GM12878 (cell line): ENCODE results near the gene POU2F1. TPM values are rescaled to one million over a fixed set of nuclear protein-coding genes. Genes with fewer than 3 reads are reported as not detected.

Experiments used
- ATAC-seq: fragments of 200-7000 bp; cut with Tn5 transposase; 3 replicates; pipeline ENCODE4 v1.9.1; 2020; ENCODE audit warnings: mild to moderate bottlenecking, moderate library complexity
- BruUV-seq: library from RNA; stranded (reverse); fragments of 400-500 nt; replicated peaks from 2 replicates; lab custom pipeline; 2021; lab: Mats Ljungman, UMichigan
- CTCF ChIA-PET: fragments of 300-600 bp; sonication (Branson Sonifier 250); formaldehyde crosslinking; extraction: SDS; loops from one replicate; lab custom pipeline; 2021; ENCODE audit warnings: inconsistent platforms; lab: Yijun Ruan, JAX
- POLR2A ChIA-PET: fragments of 350-600 bp; formaldehyde crosslinking; extraction: SDS; loops from one replicate; lab custom pipeline; 2021; ENCODE audit warnings: inconsistent platforms; lab: Charles Lee
- RAD21 ChIA-PET: fragments of 300-600 bp; sonication (Branson Sonifier 250); formaldehyde crosslinking; loops from one replicate; lab custom pipeline; 2023; ENCODE audit warnings: antibody characterized with exemption; ENCODE audit not compliant: unreplicated experiment; lab: Charles Lee
- SMC1A ChIA-PET: fragments of 300-600 bp; sonication (Branson Sonifier 250); formaldehyde crosslinking; loops from one replicate; lab custom pipeline; 2023; ENCODE audit not compliant: unreplicated experiment, uncharacterized antibody; lab: Charles Lee
- DNase-seq: peaks from one replicate; pipeline ENCODE4 v3.0.0-alpha.2; 2011; ENCODE audit warnings: low read depth, low spot score
- FAIRE-seq: peaks from 3 replicates; lab custom pipeline; 2011; peaks lifted over from hg19 to GRCh38; lab: Jason Lieb, UNC
- H2AFZ ChIP-seq: 2 replicates; pipeline ENCODE4 v1.6.0; 2011; ENCODE audit warnings: low read depth, low read length, control low read depth; ENCODE audit not compliant: control insufficient read depth
- H3K27ac ChIP-seq: 2 replicates; pipeline ENCODE4 v1.5.1; 2011; ENCODE audit warnings: control low read depth; ENCODE audit not compliant: control insufficient read depth, insufficient read depth
- H3K27me3 ChIP-seq, 2 experiments: replicated peaks in 1 of 2; 2 replicates each; pipeline versions ENCODE4 v1.6.0 to v1.6.1; 2011; ENCODE audit warnings: low read length in 1 of 2; ENCODE audit not compliant: control insufficient read depth in 2 of 2, insufficient read depth in 2 of 2
- H3K36me3 ChIP-seq, 2 experiments: 2 replicates each; pipeline ENCODE4 v1.5.1; 2011; ENCODE audit warnings: low read length in 1 of 2; ENCODE audit not compliant: control insufficient read depth in 2 of 2, insufficient read depth in 2 of 2
- H3K4me1 ChIP-seq: 2 replicates; pipeline ENCODE4 v1.6.1; 2011; ENCODE audit warnings: mild to moderate bottlenecking, low read length, moderate library complexity, mixed read lengths; ENCODE audit not compliant: control insufficient read depth, insufficient read depth
- H3K4me2 ChIP-seq: 2 replicates; pipeline ENCODE4 v1.6.0; 2011; ENCODE audit warnings: control low read depth; ENCODE audit not compliant: control insufficient read depth, insufficient read depth
- H3K4me3 ChIP-seq: fragments of 200-600 bp; sonication (generic); 2 replicates; pipeline ENCODE4 v1.5.1; 2016
- H3K79me2 ChIP-seq: 2 replicates; pipeline ENCODE4 v1.6.0; 2011; ENCODE audit warnings: low read length; ENCODE audit not compliant: control insufficient read depth, insufficient read depth
- H3K9ac ChIP-seq: 2 replicates; pipeline ENCODE4 v1.8.0; 2011; ENCODE audit warnings: low read length, control low read depth, mixed read lengths; ENCODE audit not compliant: control insufficient read depth, insufficient read depth
- H3K9me3 ChIP-seq: replicated peaks from 3 replicates; pipeline ENCODE4 v1.5.1; 2011; ENCODE audit warnings: mild to moderate bottlenecking, low read length; ENCODE audit not compliant: control insufficient read depth, insufficient read depth
- H4K20me1 ChIP-seq: 2 replicates; pipeline ENCODE4 v1.6.0; 2011; ENCODE audit not compliant: control insufficient read depth, insufficient read depth
- ATF3 ChIP-seq: IDR thresholded peaks from 2 replicates; pipeline ENCODE4 v1.6.1; 2011; ENCODE audit warnings: low read depth, mild to moderate bottlenecking, low read length, moderate library complexity, borderline replicate concordance; ENCODE audit errors: extremely low read depth
- BCL11A ChIP-seq: IDR thresholded peaks from 2 replicates; pipeline ENCODE4 v1.6.1; 2011; ENCODE audit warnings: low read depth, low read length
- CBX5 ChIP-seq: sonication (generic); IDR thresholded peaks from 2 replicates; pipeline ENCODE4 v1.6.1; 2016; ENCODE audit warnings: low read depth, moderate library complexity, mild to moderate bottlenecking, inconsistent platforms
- CEBPZ ChIP-seq: fragments of 150-350 bp; IDR thresholded peaks from 2 replicates; pipeline ENCODE4 v1.6.1; 2016; ENCODE audit warnings: low read depth, low read length
- E4F1 ChIP-seq: fragments of 450-650 bp; IDR thresholded peaks from 2 replicates; pipeline ENCODE4 v1.6.1; 2018; ENCODE audit warnings: borderline replicate concordance, mild to moderate bottlenecking; ENCODE audit not compliant: partially characterized antibody
- GABPA ChIP-seq: IDR thresholded peaks from 2 replicates; pipeline ENCODE4 v1.6.1; 2014; ENCODE audit warnings: antibody characterized with exemption, low read depth, mild to moderate bottlenecking, inconsistent platforms
- KDM1A ChIP-seq: fragments of 200-600 bp; sonication (generic); IDR thresholded peaks from 2 replicates; pipeline ENCODE4 v1.6.1; 2016; ENCODE audit warnings: borderline replicate concordance
- MLLT1 ChIP-seq: fragments of 450-650 bp; IDR thresholded peaks from 2 replicates; pipeline ENCODE4 v1.6.1; 2016; ENCODE audit warnings: mild to moderate bottlenecking
- RELB ChIP-seq: fragments of 450-650 bp; IDR thresholded peaks from 2 replicates; pipeline ENCODE4 v1.6.1; 2017; ENCODE audit warnings: low read depth, mild to moderate bottlenecking, moderate library complexity
- RUNX3 ChIP-seq: IDR thresholded peaks from 2 replicates; pipeline ENCODE4 v1.6.1; 2012; ENCODE audit warnings: low read length, inconsistent platforms
- SMC3 ChIP-seq: IDR thresholded peaks from 2 replicates; pipeline ENCODE4 v1.6.1; 2011; ENCODE audit warnings: low read length, improper control_type of control experiment, borderline replicate concordance
- SP1 ChIP-seq: IDR thresholded peaks from one replicate; pipeline ENCODE4 v1.6.1; 2011; ENCODE audit warnings: low read depth, low read length
- TAF1 ChIP-seq: IDR thresholded peaks from 2 replicates; pipeline ENCODE4 v1.6.1; 2011; ENCODE audit warnings: mild to moderate bottlenecking, low read depth, low read length, borderline replicate concordance
- TCF12 ChIP-seq: IDR thresholded peaks from 2 replicates; pipeline ENCODE4 v1.6.1; 2011; ENCODE audit warnings: low read depth, mild to moderate bottlenecking, low read length
- WGBS: methylation state at CpG from one replicate; pipeline ENCODE4 v1.1.6; 2016; ENCODE audit warnings: low lambda C conversion rate; ENCODE audit not compliant: insufficient replicate concordance, insufficient coverage; ENCODE audit errors: missing lambda C conversion rate; 5-methylcytosine and 5-hydroxymethylcytosine counted together
- in situ Hi-C: fragments of 300-500 bp; cut with MboI; formaldehyde crosslinking; loops from 9 replicates; pipeline ENCODE4 v1.14.3; 2018; ENCODE audit warnings: mixed read lengths
- intact Hi-C: fragments of 100-400 bp; cut with micrococcal nuclease; formaldehyde crosslinking; loops from one replicate; pipeline ENCODE4 v1.14.2; 2022; ENCODE audit not compliant: unreplicated experiment
- polyA plus RNA-seq, 11 experiments: library from polyadenylated mRNA; depleted of rRNA in 4 of 11; unstranded in 6 of 11; stranded (reverse) in 5 of 11; fragments of >200 nt; fragmentation: Nextera tagmentation in 4 of 11; fragmentation: Illumina TruSeq in 1 of 11; extraction: Ambion mirVana in 4 of 11; extraction: Trizol in 1 of 11; gene quantifications; 1 replicate in 1 of 11; 2 replicates in 10 of 11; pipeline versions ENCODE4 v1.2.1 to v1.2.3, GENCODE V29; 2011 to 2016; ENCODE audit warnings: inconsistent platforms in 2 of 11, missing spikeins in 2 of 11, low read depth in 1 of 11
- total RNA-seq, 4 experiments: library from RNA; depleted of rRNA in 3 of 4; stranded (reverse); fragments of >200 nt in 3 of 4; fragmentation: Illumina TruSeq in 1 of 4; extraction: Trizol in 1 of 4; gene quantifications; 2 replicates each; pipeline versions ENCODE4 v1.2.1 to v1.2.3, GENCODE V29; 2013 to 2021

POU2F1 gene
- total and polyA plus RNA-seq, 10 of the 15 experiments (the other 5 are each of a cell fraction or from before 2014, with no cell fraction given), result 2.5 to 21.7 (median 12.5) TPM

GRCh38 chr1:167359295-167359694 is 138.6 kb downstream of the POU2F1 start:
- Histone ChIP-seq H3K27ac (no peak overlapping the region), H3K4me1 (peaks cover 3% of the 10 kb centered on the region; the same call in 1 of the 2 replicates), H3K4me3 (no peak overlapping the region), H3K27me3 (no peaks in the 10 kb centered on the region), H4K20me1 (no peaks in the 10 kb centered on the region; the same call in 1 of the 2 replicates), H3K36me3 (no peaks in the 10 kb centered on the region; a peak in 1 of 4 replicates), H3K4me2 (no peak overlapping the region), H3K9me3 (no peaks in the 10 kb centered on the region; the same call in none of the 3 replicates), H3K9ac (no peak overlapping the region), H3K79me2 (peaks cover 35% of the 10 kb centered on the region), H2AFZ (no peak overlapping the region)
- BruUV-seq, result no TSS peak
- 82% methylated on average over 4 of the region's 4 CpGs for WGBS
- ATAC-seq (no peak), DNase-seq (no peak), FAIRE-seq (no peak)
- SMC1A ChIA-PET, result no interaction called here
- POLR2A ChIA-PET, result no interaction called here
- CTCF ChIA-PET, result interaction anchor here (0.9 kb wide), 1 partner anchor 92 kb away, joined by 3 read pairs; no protein-coding TSS in a partner anchor
- TF ChIP-seq CBX5 (no peak), RUNX3 (no peak), ATF3 (no peak), RELB (no peak), CEBPZ (no peak), SMC3 (no peak), TAF1 (no peak), TCF12 (no peak), MLLT1 (no peak), SP1 (no peak), BCL11A (no peak), E4F1 (no peak), KDM1A (no peak), GABPA (no peak)
- RAD21 ChIA-PET, result no interaction called here
- intact Hi-C loops, result no loop called here
- in situ Hi-C loops, result no loop called here
